Prostate gland (tissue), 2 donors: ENCODE data around the gene SH3PXD2B. TPM values are rescaled to one million over a fixed set of nuclear protein-coding genes. Genes with fewer than 3 reads are reported as not detected.
"Not testable (repeated sequence)": the region's sequence is repeated elsewhere in the genome, so short reads cannot be mapped to it uniquely, and the experiment has no call there.

Source experiments
- DNase-seq: peaks from one replicate; pipeline ENCODE4 v3.0.0-alpha.2; 2019; ENCODE audit warnings: low spot score
- H3K27ac ChIP-seq, 2 donors: fragments of 200-600 bp; sonication (generic); 2 replicates each; pipeline ENCODE4 v1.5.1; 2017 to 2019
- H3K27me3 ChIP-seq: fragments of 200-600 bp; sonication (generic); replicated peaks from 2 replicates; pipeline ENCODE4 v1.5.1; 2019; ENCODE audit not compliant: insufficient read depth
- H3K36me3 ChIP-seq, 2 donors: fragments of 200-600 bp; sonication (generic); 1 replicate in 1 of 2; 2 replicates in 1 of 2; pipeline versions ENCODE4 v1.5.1 to v1.8.1; 2017 to 2019
- H3K4me1 ChIP-seq: fragments of 200-600 bp; sonication (generic); replicated peaks from 2 replicates; pipeline ENCODE4 v1.5.1; 2019
- H3K4me3 ChIP-seq, 2 donors: fragments of 200-600 bp; sonication (generic); 2 replicates each; pipeline ENCODE4 v1.5.1; 2017 to 2019
- H3K9me3 ChIP-seq: fragments of 200-600 bp; sonication (generic); 2 replicates; pipeline ENCODE4 v1.5.1; 2017
- CTCF ChIP-seq, 4 experiments: fragments of 200-600 bp in 2 of 4; fragments of 450-650 bp in 2 of 4; sonication (generic) in 2 of 4; IDR thresholded peaks; 1 replicate in 3 of 4; 2 replicates in 1 of 4; pipeline ENCODE4 v1.5.1; 2016 to 2019; ENCODE audit warnings: antibody characterized with exemption in 4 of 4, mild to moderate bottlenecking in 2 of 4, moderate library complexity in 2 of 4
- POLR2A ChIP-seq: fragments of 450-650 bp; IDR thresholded peaks from one replicate; pipeline ENCODE4 v1.6.1; 2016; ENCODE audit warnings: antibody characterized with exemption, mild to moderate bottlenecking
- POLR2AphosphoS5 ChIP-seq: sonication (generic); formaldehyde crosslinking; IDR thresholded peaks from one replicate; pipeline ENCODE4 v1.6.1; 2017; ENCODE audit warnings: antibody characterized with exemption
- WGBS: methylation state at CpG from one replicate; pipeline ENCODE4 v1.1.5; 2018; 5-methylcytosine and 5-hydroxymethylcytosine counted together
- intact Hi-C: fragments of 100-400 bp; cut with DNase I; formaldehyde crosslinking; loops from one replicate; pipeline ENCODE4 v1.14.2; 2022
- total RNA-seq, 2 donors: library from RNA; depleted of rRNA; stranded (reverse); fragments of >200 nt; gene quantifications; one replicate each; pipeline ENCODE4 v1.1.0, GENCODE V29; 2016

The SH3PXD2B gene
- total RNA-seq, 2 donors from 2014 or later = 15.8 to 38.0 TPM

- TF ChIP-seq POLR2AphosphoS5 (no peak), POLR2A (no peak)
- Histone ChIP-seq H3K4me3 (no peak overlapping the region), H3K4me1 (no peaks in the 10 kb centered on the region), H3K27me3 (no peaks in the 10 kb centered on the region), H3K27ac (no peak overlapping the region), H3K9me3 (no peaks in the 10 kb centered on the region), H3K36me3 (no peaks in the 10 kb centered on the region)
- DNase-seq = no peak
- WGBS = 85% methylated on average over 4 of the region's 4 CpGs
- intact Hi-C loops = loop anchor here (10.0 kb wide), 1 partner anchor 166 kb away; the partner anchor contains the start of gene SH3PXD2B
Measured at GRCh38 chr5:172288465-172288864, 165.9 kb downstream of the SH3PXD2B start.

- not testable (repeated sequence) for H3K36me3 ChIP-seq, H3K27me3 ChIP-seq, H3K4me1 ChIP-seq, H3K27ac ChIP-seq, H3K4me3 ChIP-seq, H3K9me3 ChIP-seq, DNase-seq
- intact Hi-C loops = loop anchor here (10.0 kb wide), 1 partner anchor 168 kb away; the partner anchor contains the start of gene SH3PXD2B
- WGBS = 98% methylated on average over 3 of the region's 3 CpGs
Measured at GRCh38 chr5:172287140-172287539, 167.2 kb downstream of the SH3PXD2B start.

- Histone ChIP-seq H3K4me1 (peaks cover 4% of the 10 kb centered on the region), H3K36me3 (no peaks in the 10 kb centered on the region), H3K27me3 (no peaks in the 10 kb centered on the region), H3K9me3 (no peaks in the 10 kb centered on the region), H3K27ac (no peak overlapping the region), H3K4me3 (no peak overlapping the region)
- intact Hi-C loops = loop anchor here (10.0 kb wide), 1 partner anchor 169 kb away; the partner anchor contains the start of gene SH3PXD2B
- TF ChIP-seq CTCF (IDR thresholded peaks at IDR 0.05) (no peak), POLR2A (no peak), POLR2AphosphoS5 (no peak)
- no peak for DNase-seq
- 74% methylated on average over 15 of the region's 15 CpGs for WGBS
Measured at GRCh38 chr5:172285226-172286143, 168.8 kb downstream of the SH3PXD2B start.

- intact Hi-C loops = loop anchor here (5.0 to 10.0 kb wide), 2 partner anchors 97 to 170 kb away; partner anchors contain the start of genes SH3PXD2B and STK10
- H3K4me1 ChIP-seq = peaks cover 4% of the 10 kb centered on the region
- 1% methylated on average over 11 of the region's 11 CpGs for WGBS
- no peak for DNase-seq
- no peaks in the 10 kb centered on the region for H3K9me3 ChIP-seq
- no peaks in the 10 kb centered on the region for H3K27me3 ChIP-seq
- H3K27ac ChIP-seq = peak overlapping the region; percentile 93
- H3K36me3 ChIP-seq = no peaks in the 10 kb centered on the region
- TF ChIP-seq POLR2A = no peak
- TF ChIP-seq CTCF (IDR thresholded peaks at IDR 0.05) = no peak
- no peak for TF ChIP-seq POLR2AphosphoS5
- peak overlapping the region; percentile 82 to 97 for H3K4me3 ChIP-seq
Measured at GRCh38 chr5:172284611-172284980, 169.7 kb downstream of the SH3PXD2B start.

- TF ChIP-seq POLR2A (peak; percentile 6), POLR2AphosphoS5 (no peak)
- DNase-seq = peak; percentile 82
- peak overlapping the region; percentile 82 to 97 for H3K4me3 ChIP-seq
- no peaks in the 10 kb centered on the region for H3K27me3 ChIP-seq
- H3K4me1 ChIP-seq = peaks cover 4% of the 10 kb centered on the region
- intact Hi-C loops = loop anchor here (5.0 to 10.0 kb wide), 2 partner anchors 97 to 171 kb away; partner anchors contain the start of genes SH3PXD2B and STK10
- 2% methylated on average over 52 of the region's 79 CpGs for WGBS
- H3K9me3 ChIP-seq = no peaks in the 10 kb centered on the region
- no peaks in the 10 kb centered on the region for H3K36me3 ChIP-seq
- H3K27ac ChIP-seq = peak overlapping the region; percentile 93
Measured at GRCh38 chr5:172283862-172284610, 170.3 kb downstream of the SH3PXD2B start.
